Measurements from ENCODE around the gene CTNNAL1. TPM values are rescaled to one million over a fixed set of nuclear protein-coding genes. Genes with fewer than 3 reads are reported as not detected.

CTNNAL1 gene
- polyA plus RNA-seq, 10 donors = 22.9 to 37.8 (median 32.2) TPM

Other genes with a start within 250 kb of the CTNNAL1 start
- gene ACTL7B, start 157.5 kb downstream of the CTNNAL1 start, polyA plus RNA-seq (ENCODE audit: insufficient read length in 10 of 10) = not detected
- not detected for gene ACTL7A, start 151.2 kb downstream of the CTNNAL1 start, polyA plus RNA-seq (ENCODE audit: insufficient read length in 10 of 10)
- 10 to 100 TPM; 27.0 to 35.8 (median 33.0) TPM for gene ELP1, start 79.4 kb downstream of the CTNNAL1 start, polyA plus RNA-seq (ENCODE audit: insufficient read length in 10 of 10)
- 10 to 100 TPM; 11.8 to 17.6 (median 14.2) TPM for gene ABITRAM, start 79.1 kb downstream of the CTNNAL1 start, polyA plus RNA-seq (ENCODE audit: insufficient read length in 10 of 10)
- gene TMEM245, start 106.4 kb upstream of the CTNNAL1 start, polyA plus RNA-seq (ENCODE audit: insufficient read length in 10 of 10) = 10 to 100 TPM; 28.9 to 52.5 (median 39.3) TPM
- 1 to 10 TPM in 7 of 10 donors, under 1 TPM in 3; 0.77 to 4.8 (median 1.6) TPM for gene FRRS1L, start 153.8 kb upstream of the CTNNAL1 start, polyA plus RNA-seq (ENCODE audit: insufficient read length in 10 of 10)

Data from muscle of back (tissue), 10 donors.